ENCODE results near the gene F12. TPM values are rescaled to one million over a fixed set of nuclear protein-coding genes. Genes with fewer than 3 reads are reported as not detected.

Gene F12
- total RNA-seq, 1 experiment from 2014 or later = 13.4 TPM

- no TSS peak for BruUV-seq (replicated peaks)
- Histone ChIP-seq H3K36me3 (ENCODE audit: control insufficient read depth, insufficient read depth, low read length) (no peaks in the 10 kb centered on the region), H3K27ac (ENCODE audit: low read length) (no peak overlapping the region), H3K4me3 (ENCODE audit: low read depth in 2 of 2, low read length in 2 of 2) (no peak overlapping the region), H3K4me1 (ENCODE audit: control insufficient read depth, insufficient read depth, low read length) (peaks cover 12% of the 10 kb centered on the region), H3K27me3 (ENCODE audit: control insufficient read depth, insufficient read depth, low read length) (no peaks in the 10 kb centered on the region), H3K9me3 (ENCODE audit: control insufficient read depth, insufficient read depth, low read depth, low read length) (no peaks in the 10 kb centered on the region)
- intact Hi-C loops (cut with micrococcal nuclease; ENCODE audit: unreplicated experiment) (no loop called here), in situ Hi-C loops (cut with HindIII; ENCODE audit: low pct_unique_long_range_greater_than_20kb, low sequenced_read_pairs) (no loop called here)
- ChIA-PET CTCF (no interaction called here), POLR2A (no interaction called here)
- ATAC-seq (no peak), DNase-seq (ENCODE audit: low read depth, low spot score) (no peak)
- TF ChIP-seq, protein P1, sequence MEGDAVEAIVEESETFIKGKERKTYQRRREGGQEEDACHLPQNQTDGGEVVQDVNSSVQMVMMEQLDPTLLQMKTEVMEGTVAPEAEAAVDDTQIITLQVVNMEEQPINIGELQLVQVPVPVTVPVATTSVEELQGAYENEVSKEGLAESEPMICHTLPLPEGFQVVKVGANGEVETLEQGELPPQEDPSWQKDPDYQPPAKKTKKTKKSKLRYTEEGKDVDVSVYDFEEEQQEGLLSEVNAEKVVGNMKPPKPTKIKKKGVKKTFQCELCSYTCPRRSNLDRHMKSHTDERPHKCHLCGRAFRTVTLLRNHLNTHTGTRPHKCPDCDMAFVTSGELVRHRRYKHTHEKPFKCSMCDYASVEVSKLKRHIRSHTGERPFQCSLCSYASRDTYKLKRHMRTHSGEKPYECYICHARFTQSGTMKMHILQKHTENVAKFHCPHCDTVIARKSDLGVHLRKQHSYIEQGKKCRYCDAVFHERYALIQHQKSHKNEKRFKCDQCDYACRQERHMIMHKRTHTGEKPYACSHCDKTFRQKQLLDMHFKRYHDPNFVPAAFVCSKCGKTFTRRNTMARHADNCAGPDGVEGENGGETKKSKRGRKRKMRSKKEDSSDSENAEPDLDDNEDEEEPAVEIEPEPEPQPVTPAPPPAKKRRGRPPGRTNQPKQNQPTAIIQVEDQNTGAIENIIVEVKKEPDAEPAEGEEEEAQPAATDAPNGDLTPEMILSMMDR (IDR thresholded peaks at IDR 0.05) = no peak
- no peak for TF ChIP-seq SIN3A (IDR thresholded peaks at IDR 0.05; ENCODE audit: borderline replicate concordance, insufficient read depth, low read depth, low read length)
- TF ChIP-seq REST (IDR thresholded peaks at IDR 0.05; ENCODE audit: insufficient read depth in 1 of 2, low read depth in 2 of 2, low read length in 1 of 2) = no peak
- TF ChIP-seq POLR2AphosphoS5 (IDR thresholded peaks at IDR 0.05; ENCODE audit: low read depth, low read length) = no peak
- TF ChIP-seq TCF7L2 (IDR thresholded peaks at IDR 0.05; ENCODE audit: low read depth, low read length) = no peak
These were observed 49.9 kb downstream of the F12 start for GRCh38 chr5:177359451-177359851.

DNA sequence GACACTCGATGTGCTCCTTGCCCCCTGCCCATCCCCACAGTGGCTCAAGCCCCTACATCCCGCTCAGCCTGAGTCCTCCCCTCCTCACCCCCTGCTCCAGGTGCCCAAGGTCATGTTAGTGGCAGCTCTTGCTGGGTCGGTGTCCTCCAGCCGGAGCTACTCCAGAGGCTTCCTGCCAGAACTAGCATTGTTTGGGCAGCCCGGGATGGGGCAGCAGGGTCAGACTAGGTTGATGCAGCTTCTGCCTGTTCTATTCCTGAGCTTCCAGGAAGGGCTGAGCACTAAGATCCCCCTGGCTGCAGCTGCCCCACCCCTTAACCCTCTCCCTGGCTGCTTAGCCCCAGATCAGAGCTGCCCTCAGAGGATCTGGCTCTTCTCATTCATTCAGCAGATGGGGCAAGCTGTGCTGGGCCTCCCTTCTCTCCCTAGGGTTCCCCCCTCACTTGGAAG lies 51.0 kb downstream of the F12 start:
- ChIA-PET CTCF (interaction anchor here (0.6 kb wide), 1 partner anchor 32 kb away, joined by 3 read pairs; no protein-coding TSS in a partner anchor), POLR2A (no interaction called here)
- in situ Hi-C loops (cut with HindIII; ENCODE audit: low pct_unique_long_range_greater_than_20kb, low sequenced_read_pairs) (no loop called here), intact Hi-C loops (cut with micrococcal nuclease; ENCODE audit: unreplicated experiment) (no loop called here)
- Histone ChIP-seq H3K9me3 (ENCODE audit: control insufficient read depth, insufficient read depth, low read depth, low read length) (no peaks in the 10 kb centered on the region), H3K4me3 (ENCODE audit: low read depth in 2 of 2, low read length in 2 of 2) (peak overlapping the region in 1 of 2 experiments; percentile 36; a peak in 1 of 4 replicates), H3K27ac (ENCODE audit: low read length) (no peak overlapping the region), H3K27me3 (ENCODE audit: control insufficient read depth, insufficient read depth, low read length) (no peaks in the 10 kb centered on the region), H3K36me3 (ENCODE audit: control insufficient read depth, insufficient read depth, low read length) (no peaks in the 10 kb centered on the region), H3K4me1 (ENCODE audit: control insufficient read depth, insufficient read depth, low read length) (peaks cover 4% of the 10 kb centered on the region; the same call in 1 of the 2 replicates)
- DNase-seq (ENCODE audit: low read depth, low spot score) (no peak), ATAC-seq (no peak)
- no TSS peak for BruUV-seq (replicated peaks)
- TF ChIP-seq, protein P1 (IDR thresholded peaks at IDR 0.05) = no peak
- TF ChIP-seq POLR2AphosphoS5 (IDR thresholded peaks at IDR 0.05; ENCODE audit: low read depth, low read length) (no peak), REST (IDR thresholded peaks at IDR 0.05; ENCODE audit: insufficient read depth in 1 of 2, low read depth in 2 of 2, low read length in 1 of 2) (no peak), SIN3A (IDR thresholded peaks at IDR 0.05; ENCODE audit: borderline replicate concordance, insufficient read depth, low read depth, low read length) (no peak), TCF7L2 (IDR thresholded peaks at IDR 0.05; ENCODE audit: low read depth, low read length) (no peak)

Data from Panc1 (cell line).